PC-3 (cell line): ENCODE measurements around the gene LIN37. TPM values are rescaled to one million over a fixed set of nuclear protein-coding genes. Genes with fewer than 3 reads are reported as not detected.

Source experiments
- ATAC-seq: fragments of 200-7000 bp; cut with Tn5 transposase; 2 replicates; pipeline ENCODE4 v1.9.1; 2020; ENCODE audit warnings: mild to moderate bottlenecking, moderate library complexity
- BruUV-seq: library from RNA; stranded (reverse); fragments of 400-500 nt; replicated peaks from 2 replicates; lab custom pipeline; 2021; lab: Mats Ljungman, UMichigan
- CTCF ChIA-PET: fragments of 300-600 bp; sonication (Branson Sonifier 250); formaldehyde crosslinking; loops from one replicate; lab custom pipeline; 2022; ENCODE audit warnings: antibody characterized with exemption; lab: Charles Lee
- POLR2A ChIA-PET: fragments of 300-600 bp; sonication (Branson Sonifier 250); formaldehyde crosslinking; loops from one replicate; lab custom pipeline; 2022; ENCODE audit warnings: antibody characterized with exemption; ENCODE audit not compliant: unreplicated experiment; lab: Charles Lee
- DNase-seq: peaks from one replicate; pipeline ENCODE4 v3.0.0-alpha.2; 2015
- H2AFZ ChIP-seq: fragments of 300-600 bp; sonication (generic); 2 replicates; pipeline ENCODE4 v1.6.0; 2016; ENCODE audit warnings: antibody characterized with exemption, low read length
- H3F3A ChIP-seq: fragments of 300-600 bp; sonication (generic); one replicate; pipeline ENCODE4 v1.6.0; 2017; ENCODE audit warnings: antibody characterized with exemption, low read length, control low read depth, mild to moderate bottlenecking; ENCODE audit not compliant: unreplicated experiment
- H3K27ac ChIP-seq: fragments of 300-600 bp; sonication (generic); 2 replicates; pipeline ENCODE4 v1.5.1; 2016; ENCODE audit warnings: mild to moderate bottlenecking, low read length
- H3K27me3 ChIP-seq: fragments of 300-600 bp; sonication (generic); 2 replicates; pipeline ENCODE4 v1.6.1; 2016; ENCODE audit warnings: low read length, mixed read lengths
- H3K36me3 ChIP-seq: fragments of 300-600 bp; sonication (generic); 2 replicates; pipeline ENCODE4 v1.6.1; 2016; ENCODE audit warnings: low read depth, mixed run types, low read length, mixed read lengths
- H3K4me1 ChIP-seq: fragments of 300-600 bp; sonication (generic); 2 replicates; pipeline ENCODE4 v1.5.1; 2016; ENCODE audit warnings: low read length; ENCODE audit not compliant: insufficient read depth
- H3K4me2 ChIP-seq: fragments of 300-600 bp; sonication (generic); 2 replicates; pipeline ENCODE4 v1.6.0; 2016; ENCODE audit warnings: low read length
- H3K4me3 ChIP-seq: fragments of 300-600 bp; sonication (generic); 2 replicates; pipeline ENCODE4 v1.5.1; 2016; ENCODE audit warnings: mild to moderate bottlenecking, low read length, mixed read lengths
- H3K79me2 ChIP-seq: fragments of 300-600 bp; sonication (generic); 2 replicates; pipeline ENCODE4 v1.6.1; 2017; ENCODE audit warnings: low read length, mixed read lengths
- H3K9ac ChIP-seq: fragments of 300-600 bp; sonication (generic); 2 replicates; pipeline ENCODE4 v1.6.0; 2016; ENCODE audit warnings: mild to moderate bottlenecking, low read length
- H3K9me2 ChIP-seq: fragments of 300-600 bp; sonication (generic); replicated peaks from 2 replicates; pipeline ENCODE4 v1.6.1; 2016; ENCODE audit warnings: mixed run types, low read length, mixed read lengths
- H3K9me3 ChIP-seq: fragments of 300-600 bp; sonication (generic); 2 replicates; pipeline ENCODE4 v1.6.1; 2016; ENCODE audit warnings: low read length, mixed read lengths
- H4K20me1 ChIP-seq: fragments of 300-600 bp; sonication (generic); 2 replicates; pipeline ENCODE4 v1.6.1; 2016; ENCODE audit warnings: low read length, mixed read lengths
- CTCF ChIP-seq: fragments of 300-600 bp; sonication (generic); conservative IDR thresholded peaks from 2 replicates; pipeline ENCODE4 v1.5.1; 2017; ENCODE audit warnings: antibody characterized with exemption, low read depth, mild to moderate bottlenecking, low read length
- EZH2 ChIP-seq: fragments of 300-600 bp; sonication (generic); IDR thresholded peaks from one replicate; pipeline ENCODE4 v1.6.1; 2017; ENCODE audit warnings: antibody characterized with exemption, mild to moderate bottlenecking, low read length; ENCODE audit not compliant: unreplicated experiment
- EZH2phosphoT487 ChIP-seq: fragments of 300-600 bp; sonication (generic); IDR thresholded peaks from 2 replicates; pipeline ENCODE4 v1.6.1; 2018; ENCODE audit warnings: mild to moderate bottlenecking, antibody characterized with exemption, low read length, borderline replicate concordance
- intact Hi-C: fragments of 100-400 bp; cut with micrococcal nuclease; formaldehyde crosslinking; loops from 2 replicates; pipeline ENCODE4 v1.9.0; 2023
- total RNA-seq: library from RNA; depleted of rRNA; stranded (reverse); fragments of >200 nt; gene quantifications from 2 replicates; pipeline ENCODE4 v1.2.3, GENCODE V29; 2014

LIN37 gene
- total RNA-seq, 1 experiment from 2014 or later: 8.2 TPM

- POLR2A ChIA-PET: no interaction called here
- Histone ChIP-seq H3K4me2 (peak overlapping the region; percentile 97; the same call in 1 of the 2 replicates), H3K4me3 (no peak overlapping the region), H3F3A (no peaks in the 10 kb centered on the region), H3K36me3 (no peaks in the 10 kb centered on the region), H3K4me1 (peaks cover 18% of the 10 kb centered on the region), H3K27me3 (no peaks in the 10 kb centered on the region), H3K79me2 (peaks cover 26% of the 10 kb centered on the region), H2AFZ (no peak overlapping the region), H3K9me2 (no peaks in the 10 kb centered on the region), H4K20me1 (no peaks in the 10 kb centered on the region), H3K9me3 (no peaks in the 10 kb centered on the region), H3K9ac (no peak overlapping the region), H3K27ac (no peak overlapping the region)
- CTCF ChIA-PET: no interaction called here
- ATAC-seq (no peak), DNase-seq (peak; percentile 6)
- no peak for TF ChIP-seq CTCF
- TF ChIP-seq EZH2phosphoT487: no peak
- TF ChIP-seq EZH2: no peak
- no TSS peak for BruUV-seq
- intact Hi-C loops: no loop called here
Measured at GRCh38 chr19:35750167-35750566, 1.8 kb downstream of the LIN37 start.

GRCh38 chr19:35751839-35752745, 3.7 kb downstream of the LIN37 start:
- no TSS peak for BruUV-seq
- Histone ChIP-seq H3K79me2 (peaks cover 13% of the 10 kb centered on the region), H3K9me3 (no peaks in the 10 kb centered on the region), H2AFZ (no peak overlapping the region), H3K27me3 (no peaks in the 10 kb centered on the region), H3K4me3 (no peak overlapping the region), H3K27ac (no peak overlapping the region), H4K20me1 (no peaks in the 10 kb centered on the region), H3K36me3 (no peaks in the 10 kb centered on the region), H3K4me2 (no peak overlapping the region), H3K9ac (no peak overlapping the region), H3K4me1 (peaks cover 13% of the 10 kb centered on the region), H3K9me2 (no peaks in the 10 kb centered on the region), H3F3A (peaks cover 2% of the 10 kb centered on the region)
- POLR2A ChIA-PET: no interaction called here
- intact Hi-C loops: no loop called here
- no peak for ATAC-seq
- CTCF ChIA-PET: no interaction called here
- TF ChIP-seq EZH2 (no peak), EZH2phosphoT487 (no peak), CTCF (no peak)
- DNase-seq: no peak

GRCh38 chr19:35752746-35753350, 4.5 kb downstream of the LIN37 start:
- Histone ChIP-seq H3K4me3 (no peak overlapping the region), H3K9me2 (no peaks in the 10 kb centered on the region), H3K4me2 (no peak overlapping the region), H3K9me3 (no peaks in the 10 kb centered on the region), H3K4me1 (peaks cover 15% of the 10 kb centered on the region), H3F3A (peaks cover 3% of the 10 kb centered on the region), H3K27me3 (no peaks in the 10 kb centered on the region), H3K79me2 (peaks cover 13% of the 10 kb centered on the region), H4K20me1 (no peaks in the 10 kb centered on the region), H3K36me3 (no peaks in the 10 kb centered on the region), H2AFZ (no peak overlapping the region), H3K9ac (no peak overlapping the region), H3K27ac (no peak overlapping the region)
- ChIA-PET POLR2A (no interaction called here), CTCF (no interaction called here)
- TF ChIP-seq EZH2 (no peak), CTCF (no peak), EZH2phosphoT487 (no peak)
- DNase-seq: no peak
- no TSS peak for BruUV-seq
- intact Hi-C loops: no loop called here
- ATAC-seq: no peak
